ENCODE data around the gene CPNE7.
"Not testable (repeated sequence)": the region's sequence is repeated elsewhere in the genome, so short reads cannot be mapped to it uniquely, and the experiment has no call there.

CPNE7 gene

DNA sequence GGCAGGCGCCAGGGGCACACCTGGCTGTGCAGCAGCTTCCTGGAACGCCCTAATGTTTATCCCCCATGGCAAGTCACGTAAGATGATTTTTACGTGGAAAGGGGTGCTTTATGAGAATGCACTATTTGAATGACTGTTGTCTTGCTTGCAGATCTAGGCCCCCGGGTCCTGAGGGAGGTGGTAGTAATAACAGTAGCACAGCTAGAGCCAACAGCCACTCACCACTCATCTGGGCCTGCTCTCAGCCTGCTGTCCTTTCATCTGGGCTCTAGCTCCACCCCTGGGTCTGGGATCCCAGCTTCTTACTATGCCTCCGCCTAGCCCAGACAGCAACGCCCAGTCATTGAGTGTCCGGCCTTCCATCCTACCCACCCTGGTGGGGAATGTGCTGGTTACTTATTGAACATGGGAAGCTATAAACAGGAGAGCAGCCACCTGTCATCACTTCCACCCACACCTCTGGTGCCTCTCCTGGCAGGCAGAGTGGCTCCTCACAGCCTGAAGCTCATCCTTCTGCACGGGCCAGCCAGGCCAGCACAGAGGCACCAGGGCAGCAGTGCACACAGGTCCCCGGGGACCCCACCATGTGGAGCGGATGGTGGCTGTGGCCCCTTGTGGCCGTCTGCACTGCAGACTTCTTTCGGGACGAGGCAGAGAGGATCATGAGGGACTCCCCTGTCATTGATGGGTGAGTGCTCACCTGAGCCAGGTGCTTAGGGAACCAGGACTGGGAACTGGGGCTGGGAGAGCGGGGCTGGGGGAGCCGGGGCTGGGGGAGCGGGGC is 54.5 kb downstream of the CPNE7 start:
- no peak for DNase-seq

DNA sequence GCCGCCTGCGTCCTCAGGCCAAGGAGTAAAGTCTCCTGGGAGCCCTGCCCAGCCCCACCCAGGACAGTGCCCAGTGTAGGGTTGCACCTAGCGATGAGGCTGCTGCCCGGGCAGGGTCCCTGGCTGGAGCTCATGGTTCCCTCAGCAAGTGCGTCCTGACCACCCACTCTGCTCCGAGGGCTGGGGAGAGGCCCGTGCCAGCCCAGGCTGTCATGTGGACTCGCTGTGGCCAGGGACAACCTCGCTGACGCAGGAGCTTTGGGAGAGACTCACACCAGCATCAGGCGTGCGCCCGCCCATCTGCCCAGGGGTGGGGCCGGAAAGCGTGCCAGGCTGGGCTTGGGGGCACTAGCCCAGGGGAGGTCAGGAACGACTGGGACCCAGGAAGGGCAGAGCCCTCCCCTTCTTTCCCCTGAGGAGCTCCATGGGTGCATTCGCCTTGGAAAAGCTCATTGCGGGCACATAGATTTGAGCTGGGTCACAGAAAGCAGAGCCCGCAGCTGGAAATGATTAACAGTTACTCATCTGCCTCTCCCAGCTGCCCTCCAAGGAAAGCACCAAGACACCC is 57.6 kb downstream of the CPNE7 start:
- no peak for DNase-seq

DNA sequence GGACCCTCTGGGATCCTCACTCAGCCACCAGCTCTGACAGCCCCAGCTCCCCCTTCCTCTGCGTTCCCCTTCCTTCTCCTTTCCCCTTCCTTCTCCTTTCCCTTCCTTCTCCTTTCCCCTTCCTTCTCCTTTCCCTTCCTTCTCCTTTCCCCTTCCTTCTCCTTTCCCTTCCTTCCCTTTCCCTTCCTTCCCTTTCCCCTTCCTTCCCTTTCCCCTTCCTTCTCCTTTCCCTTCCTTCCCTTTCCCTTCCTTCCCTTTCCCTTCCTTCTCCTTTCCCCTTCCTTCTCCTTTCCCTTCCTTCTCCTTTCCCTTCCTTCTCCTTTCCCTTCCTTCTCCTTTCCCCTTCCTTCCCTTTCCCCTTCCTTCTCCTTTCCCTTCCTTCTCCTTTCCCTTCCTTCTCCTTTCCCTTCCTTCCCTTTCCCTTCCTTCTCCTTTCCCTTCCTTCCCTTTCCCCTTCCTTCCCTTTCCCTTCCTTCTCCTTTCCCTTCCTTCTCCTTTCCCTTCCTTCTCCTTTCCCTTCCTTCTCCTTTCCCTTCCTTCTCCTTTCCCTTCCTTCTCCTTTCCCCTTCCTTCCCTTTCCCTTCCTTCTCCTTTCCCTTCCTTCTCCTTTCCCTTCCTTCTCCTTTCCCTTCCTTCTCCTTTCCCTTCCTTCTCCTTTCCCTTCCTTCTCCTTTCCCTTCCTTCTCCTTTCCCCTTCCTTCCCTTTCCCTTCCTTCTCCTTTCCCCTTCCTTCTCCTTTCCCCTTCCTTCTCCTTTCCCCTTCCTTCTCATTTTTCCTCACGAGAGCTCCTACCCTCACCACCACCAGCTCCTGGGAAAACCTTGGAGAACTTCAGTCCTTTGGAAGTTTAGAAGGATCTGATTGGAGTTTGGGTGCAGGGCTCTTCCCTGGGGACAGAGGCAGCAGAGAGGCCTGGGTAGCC is 59.2 kb downstream of the CPNE7 start:
- DNase-seq: not testable (repeated sequence)

DNA sequence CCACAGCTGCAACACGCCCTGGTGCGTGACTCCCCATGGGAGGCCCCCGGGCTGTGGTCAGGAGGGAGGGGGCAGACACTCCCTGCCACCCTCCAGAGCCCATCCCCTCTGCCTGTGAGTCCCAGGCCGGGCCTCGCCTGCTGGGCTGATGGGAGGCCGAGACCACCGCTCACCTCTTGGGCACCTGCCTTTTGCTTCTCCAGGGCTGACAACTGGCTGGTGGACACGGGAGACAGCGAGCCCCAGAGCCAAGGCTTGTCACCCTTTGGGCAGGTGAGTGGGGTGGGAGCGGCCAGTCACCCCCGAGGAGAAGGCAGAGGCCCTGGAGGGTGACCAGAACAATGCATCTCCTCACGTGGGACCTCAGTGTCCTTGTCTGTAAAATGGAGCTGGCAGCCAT is 61.1 kb downstream of the CPNE7 start:
- DNase-seq: no peak

DNA sequence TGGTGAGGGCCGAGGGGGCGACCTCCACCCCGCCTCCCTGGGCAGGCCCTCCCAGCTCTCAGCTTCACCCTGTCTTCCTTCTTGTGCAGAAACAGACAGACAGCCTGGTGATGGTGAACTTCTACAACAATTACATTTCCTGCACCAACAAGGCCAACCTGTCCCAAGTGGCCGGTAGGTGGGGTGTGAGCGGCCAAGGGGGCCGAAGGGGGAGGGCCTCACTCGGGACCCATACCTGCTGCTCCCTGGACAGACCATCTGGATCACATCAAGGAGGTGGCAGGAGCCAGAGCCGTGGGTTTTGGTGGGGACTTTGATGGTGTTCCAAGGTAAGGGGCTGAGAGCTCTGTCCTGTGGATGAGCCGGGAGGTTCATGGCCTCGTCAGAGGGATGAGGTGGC is 61.8 kb downstream of the CPNE7 start:
- no peak for DNase-seq

DNA sequence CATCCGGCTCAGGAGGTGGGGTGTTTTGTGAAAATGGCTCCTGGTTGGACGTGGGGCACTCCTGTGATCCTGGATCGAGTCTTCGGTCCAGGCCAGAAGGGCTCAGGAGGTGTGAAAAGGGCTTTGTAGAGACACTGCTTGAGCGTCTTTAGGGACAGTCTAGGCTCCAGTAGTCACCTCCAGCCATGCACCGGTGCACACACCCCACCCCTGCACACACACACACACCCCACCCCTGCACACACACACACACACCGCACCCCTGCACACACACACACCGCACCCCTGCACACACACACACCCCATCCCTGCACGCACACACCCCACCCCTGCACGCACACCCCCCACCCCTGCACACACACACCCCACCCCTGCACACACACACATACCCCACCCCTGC is 62.9 kb downstream of the CPNE7 start:
- DNase-seq: no peak

DNA sequence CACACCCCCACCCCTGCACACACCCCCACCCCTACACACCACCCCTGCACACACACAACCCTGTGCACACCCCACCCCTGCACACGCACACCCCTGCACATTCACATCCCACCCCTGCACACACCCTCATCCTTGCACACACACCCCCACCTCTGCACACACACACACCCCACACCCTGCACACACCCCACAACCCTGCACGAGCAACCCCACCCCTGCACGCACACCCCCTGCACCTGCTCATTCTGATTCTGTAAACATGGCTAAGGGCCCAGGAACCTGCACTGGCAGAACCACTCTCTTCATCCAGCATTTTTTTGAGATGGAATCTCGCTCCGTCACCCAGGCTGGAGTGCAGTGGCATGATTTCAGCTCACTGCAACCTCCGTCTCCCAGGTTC is 63.8 kb downstream of the CPNE7 start:
- DNase-seq: no peak

DNA sequence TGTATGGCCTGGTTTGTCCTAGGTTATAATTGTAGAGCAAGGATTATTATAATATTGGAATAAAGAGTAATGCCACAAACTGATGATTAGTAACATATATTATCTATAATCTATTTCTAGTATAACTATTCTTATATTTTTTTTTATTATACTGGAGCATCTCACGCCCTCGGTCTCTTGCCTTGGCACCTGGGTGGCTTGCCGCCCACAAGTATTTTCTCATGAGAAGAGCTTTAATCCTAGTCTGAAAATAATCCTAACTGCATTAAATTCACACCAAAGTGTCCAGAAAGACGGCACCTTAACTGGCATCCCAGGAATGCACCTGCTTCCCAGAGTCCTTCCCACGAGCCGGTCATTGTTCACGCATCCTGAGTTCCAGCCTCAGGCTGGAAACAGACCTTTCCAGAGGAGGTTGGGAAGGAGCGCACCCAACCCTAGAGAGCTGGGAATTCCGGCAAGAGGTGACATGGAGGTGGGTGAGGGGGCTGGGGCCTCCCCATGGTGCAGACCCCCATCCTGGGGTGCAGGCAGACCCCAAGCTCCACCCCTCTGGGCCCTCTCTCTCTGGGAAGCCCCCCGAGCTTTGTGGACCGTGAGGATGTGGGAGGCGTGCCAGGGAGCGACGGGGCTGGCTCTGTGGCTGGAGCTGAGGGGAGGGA is 66.0 kb downstream of the CPNE7 start:
- DNase-seq: no peak

DNA sequence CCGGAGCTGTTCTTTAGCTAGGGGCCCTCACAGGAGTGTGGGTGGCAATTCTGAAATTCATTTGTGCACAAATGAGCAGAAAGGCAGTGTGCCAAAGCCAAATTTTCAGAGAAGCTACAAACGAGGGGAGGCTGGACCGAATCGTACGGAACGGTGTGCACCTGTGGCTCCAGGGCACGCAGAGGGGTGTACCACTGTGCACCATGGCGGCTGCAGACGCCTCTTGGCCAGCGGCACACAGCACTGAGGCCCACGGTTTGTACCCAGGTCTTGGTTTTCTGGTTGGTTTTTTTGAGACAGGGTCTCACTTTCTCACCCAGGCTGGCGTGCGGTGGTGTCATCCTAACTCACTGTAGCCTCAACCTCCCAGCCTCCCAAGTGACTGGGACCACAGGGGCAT is 67.0 kb downstream of the CPNE7 start:
- no peak for DNase-seq

DNA sequence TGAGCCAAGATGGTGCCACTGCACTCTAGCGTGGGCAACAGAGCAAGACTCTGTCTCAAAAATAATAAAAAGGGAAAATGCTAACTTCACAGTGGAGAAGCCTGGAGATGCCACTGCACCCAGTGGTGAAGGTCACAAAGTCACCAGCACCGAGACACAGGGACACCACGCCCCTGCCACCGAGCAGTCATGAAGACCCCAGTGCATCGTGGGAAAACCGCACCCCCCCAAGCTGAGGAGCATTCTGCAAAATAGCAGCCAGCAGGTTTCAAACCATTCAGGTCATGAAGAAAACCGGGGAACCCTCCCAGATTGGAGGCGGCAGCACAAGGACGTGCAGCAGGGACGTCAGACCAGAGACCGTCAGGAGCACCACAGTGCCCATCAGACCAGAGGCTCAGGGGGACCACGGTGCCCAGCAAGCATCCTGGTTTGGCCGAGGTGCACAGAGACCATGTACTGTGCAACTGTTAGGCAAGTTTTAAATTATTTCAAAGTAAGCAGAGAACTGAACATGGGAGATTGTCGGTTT is 68.3 kb downstream of the CPNE7 start:
- DNase-seq: no peak

DNA sequence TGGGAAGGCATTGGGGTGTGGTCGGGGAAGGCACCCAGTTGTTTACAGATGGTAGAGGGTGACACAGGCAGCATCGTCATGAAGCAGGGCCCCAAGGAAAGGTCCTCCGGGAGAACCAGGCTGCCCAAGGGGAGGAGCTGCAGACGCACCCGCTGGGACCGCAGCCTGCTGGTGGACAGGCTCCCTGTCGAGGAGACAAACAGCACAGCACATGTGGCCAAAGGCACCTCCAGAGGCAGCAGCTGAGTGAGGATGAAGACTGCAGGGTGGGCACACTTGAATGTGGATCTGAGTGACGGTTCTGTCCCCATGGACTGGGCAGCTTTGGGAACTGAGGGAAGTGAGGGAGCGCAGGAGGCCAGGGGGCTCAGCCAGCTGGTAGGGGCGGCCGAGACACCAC is 69.6 kb downstream of the CPNE7 start:
- DNase-seq: no peak

DNA sequence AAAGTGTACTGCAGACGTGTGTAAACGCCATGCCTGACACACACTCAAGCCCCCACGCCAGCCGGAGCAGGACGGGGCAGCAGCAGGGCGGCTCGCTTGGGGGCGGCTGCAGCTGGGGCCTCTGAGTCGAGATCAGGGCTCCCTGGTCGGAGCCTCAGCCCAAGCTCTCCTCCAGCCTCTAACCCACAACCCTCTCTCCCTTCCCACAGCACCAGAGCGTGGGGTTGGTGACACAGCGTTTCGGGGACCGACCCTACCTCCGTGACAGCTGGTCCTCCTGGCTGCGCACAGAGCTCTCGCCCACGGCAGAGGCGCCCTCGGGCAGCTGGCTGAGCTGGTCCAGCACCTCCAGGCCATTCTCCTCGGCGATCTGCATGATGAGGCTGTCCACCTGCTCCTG is 70.7 kb downstream of the CPNE7 start:
- no peak for DNase-seq
